Osteoblast (primary cell): ENCODE results near the gene BTBD3. TPM values are rescaled to one million over a fixed set of nuclear protein-coding genes. Genes with fewer than 3 reads are reported as not detected.

Experiments used
- DNase-seq: peaks from one replicate; pipeline ENCODE4 v3.0.0; 2011; ENCODE audit warnings: low spot score, mixed read lengths; ENCODE audit not compliant: insufficient read length; ENCODE audit errors: missing footprints
- H2AFZ ChIP-seq: 2 replicates; pipeline ENCODE4 v1.6.0; 2011; ENCODE audit warnings: mild to moderate bottlenecking, low read length
- H3K27ac ChIP-seq: 2 replicates; pipeline ENCODE4 v1.5.1; 2011; ENCODE audit warnings: mild to moderate bottlenecking, low read depth, low read length, moderate library complexity
- H3K27me3 ChIP-seq: 2 replicates; pipeline ENCODE4 v1.6.0; 2012; ENCODE audit warnings: mild to moderate bottlenecking, control low read depth, inconsistent platforms, low read length, moderate library complexity; ENCODE audit not compliant: insufficient read depth
- H3K36me3 ChIP-seq: 2 replicates; pipeline ENCODE4 v1.5.1; 2011; ENCODE audit warnings: mild to moderate bottlenecking, low read length, control low read depth, moderate library complexity; ENCODE audit not compliant: insufficient read depth
- H3K4me1 ChIP-seq: 2 replicates; pipeline ENCODE4 v1.5.1; 2011; ENCODE audit warnings: mild to moderate bottlenecking, low read length, control low read depth, moderate library complexity; ENCODE audit not compliant: insufficient read depth
- H3K4me2 ChIP-seq: 2 replicates; pipeline ENCODE4 v1.6.0; 2011; ENCODE audit warnings: mild to moderate bottlenecking, low read length; ENCODE audit not compliant: insufficient read depth
- H3K4me3 ChIP-seq: fragments of 200-600 bp; sonication (generic); 3 replicates; pipeline ENCODE4 v1.5.1; 2012; ENCODE audit warnings: mild to moderate bottlenecking, low read length, inconsistent platforms; ENCODE audit not compliant: insufficient read depth
- H3K79me2 ChIP-seq: 2 replicates; pipeline ENCODE4 v1.6.0; 2012; ENCODE audit warnings: mild to moderate bottlenecking, low read length, control low read depth, inconsistent platforms; ENCODE audit not compliant: insufficient read depth
- H3K9me3 ChIP-seq: 2 replicates; pipeline ENCODE4 v1.5.1; 2011; ENCODE audit warnings: low read depth, low read length, control low read depth
- H4K20me1 ChIP-seq: 2 replicates; pipeline ENCODE4 v1.6.0; 2012; ENCODE audit warnings: mild to moderate bottlenecking, low read length, control low read depth; ENCODE audit not compliant: insufficient read depth
- total RNA-seq: library from RNA; depleted of rRNA; stranded (reverse); fragments of >200 nt; gene quantifications from 2 replicates; pipeline ENCODE4 v1.2.3, GENCODE V29; 2012
- TF ChIP-seq, protein P1 (sequence below): IDR thresholded peaks from 2 replicates; pipeline ENCODE4 v1.5.1; 2011; ENCODE audit warnings: mild to moderate bottlenecking, low read depth, low read length, moderate library complexity; ENCODE audit errors: extremely low read depth

The BTBD3 gene
- total RNA-seq, 1 donor = 17.4 TPM

- Histone ChIP-seq H3K27me3 (no peaks in the 10 kb centered on the region), H3K4me1 (peaks cover 20% of the 10 kb centered on the region), H3K27ac (no peak overlapping the region), H4K20me1 (peaks cover 10% of the 10 kb centered on the region), H2AFZ (no peak overlapping the region), H3K9me3 (no peaks in the 10 kb centered on the region), H3K4me2 (no peak overlapping the region), H3K36me3 (no peaks in the 10 kb centered on the region), H3K4me3 (no peak overlapping the region), H3K79me2 (peaks cover 75% of the 10 kb centered on the region)
- no peak for DNase-seq
- TF ChIP-seq, protein P1, sequence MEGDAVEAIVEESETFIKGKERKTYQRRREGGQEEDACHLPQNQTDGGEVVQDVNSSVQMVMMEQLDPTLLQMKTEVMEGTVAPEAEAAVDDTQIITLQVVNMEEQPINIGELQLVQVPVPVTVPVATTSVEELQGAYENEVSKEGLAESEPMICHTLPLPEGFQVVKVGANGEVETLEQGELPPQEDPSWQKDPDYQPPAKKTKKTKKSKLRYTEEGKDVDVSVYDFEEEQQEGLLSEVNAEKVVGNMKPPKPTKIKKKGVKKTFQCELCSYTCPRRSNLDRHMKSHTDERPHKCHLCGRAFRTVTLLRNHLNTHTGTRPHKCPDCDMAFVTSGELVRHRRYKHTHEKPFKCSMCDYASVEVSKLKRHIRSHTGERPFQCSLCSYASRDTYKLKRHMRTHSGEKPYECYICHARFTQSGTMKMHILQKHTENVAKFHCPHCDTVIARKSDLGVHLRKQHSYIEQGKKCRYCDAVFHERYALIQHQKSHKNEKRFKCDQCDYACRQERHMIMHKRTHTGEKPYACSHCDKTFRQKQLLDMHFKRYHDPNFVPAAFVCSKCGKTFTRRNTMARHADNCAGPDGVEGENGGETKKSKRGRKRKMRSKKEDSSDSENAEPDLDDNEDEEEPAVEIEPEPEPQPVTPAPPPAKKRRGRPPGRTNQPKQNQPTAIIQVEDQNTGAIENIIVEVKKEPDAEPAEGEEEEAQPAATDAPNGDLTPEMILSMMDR = no peak
Measured at GRCh38 chr20:11905460-11906179, 12.1 kb upstream of the BTBD3 start.

DNA sequence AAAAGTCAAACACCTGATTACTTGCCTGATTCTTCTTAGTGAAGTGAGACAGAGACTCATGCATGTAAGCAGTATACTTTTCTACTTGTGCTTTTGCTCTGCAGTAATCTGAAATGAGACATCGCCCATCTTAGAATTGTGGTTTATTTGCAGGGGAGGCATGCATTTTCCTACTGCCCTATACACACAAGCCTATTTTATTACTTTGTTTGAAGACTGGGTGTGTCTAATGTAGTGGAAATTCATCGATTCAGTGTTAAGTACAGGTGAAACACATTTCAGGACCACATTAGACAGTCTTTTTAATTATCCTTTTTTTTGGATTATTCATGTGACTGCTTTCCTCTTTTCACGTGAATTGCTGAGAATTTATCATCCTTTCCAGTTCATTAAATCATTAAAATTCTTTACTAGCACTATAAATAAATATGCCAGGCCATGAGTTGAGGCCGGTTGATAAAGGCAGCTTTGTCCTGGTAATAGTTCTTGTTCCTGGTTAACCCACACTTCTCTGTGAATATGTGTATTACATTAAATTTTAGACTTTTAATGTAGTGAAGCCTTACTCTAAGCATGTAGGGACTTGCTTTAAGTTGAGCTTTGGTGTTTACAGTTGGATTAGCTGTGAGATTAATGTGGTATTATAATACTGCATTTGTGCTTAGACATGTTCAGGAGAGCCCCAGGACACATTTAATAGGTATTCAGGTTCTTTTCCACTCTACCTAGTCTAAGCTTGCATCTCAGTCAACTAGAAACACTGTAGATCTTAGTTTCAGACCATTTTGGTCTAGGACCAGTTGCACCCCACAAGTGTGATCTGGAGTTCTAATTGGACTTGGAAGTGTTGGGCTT is 10.8 kb upstream of the BTBD3 start:
- Histone ChIP-seq H4K20me1 (peaks cover 11% of the 10 kb centered on the region), H2AFZ (no peak overlapping the region), H3K27me3 (no peaks in the 10 kb centered on the region), H3K79me2 (peaks cover 84% of the 10 kb centered on the region), H3K4me1 (peaks cover 11% of the 10 kb centered on the region), H3K4me3 (no peak overlapping the region), H3K4me2 (no peak overlapping the region), H3K36me3 (no peaks in the 10 kb centered on the region), H3K27ac (no peak overlapping the region), H3K9me3 (no peaks in the 10 kb centered on the region)
- DNase-seq = no peak
- TF ChIP-seq, protein P1 = no peak

- Histone ChIP-seq H4K20me1 (peaks cover 17% of the 10 kb centered on the region), H3K4me2 (no peak overlapping the region), H3K36me3 (no peaks in the 10 kb centered on the region), H3K4me1 (peaks cover 4% of the 10 kb centered on the region), H3K4me3 (no peak overlapping the region), H3K27me3 (no peaks in the 10 kb centered on the region), H2AFZ (no peak overlapping the region), H3K79me2 (peaks cover 88% of the 10 kb centered on the region), H3K27ac (no peak overlapping the region), H3K9me3 (no peaks in the 10 kb centered on the region)
- TF ChIP-seq, protein P1 = no peak
- DNase-seq = no peak
Measured at GRCh38 chr20:11907621-11908020, 10.1 kb upstream of the BTBD3 start.
